C4-2B (cell line): Measurements from ENCODE around the gene DOCK9.

Source experiments
- ZFX ChIP-seq: fragments of 450-650 bp; IDR thresholded peaks from 2 replicates; pipeline ENCODE4 v1.6.1; 2017
- TF ChIP-seq, protein P1 (sequence below): fragments of 450-650 bp; conservative IDR thresholded peaks from 2 replicates; pipeline ENCODE4 v1.5.1; 2017; ENCODE audit warnings: mild to moderate bottlenecking

DNA sequence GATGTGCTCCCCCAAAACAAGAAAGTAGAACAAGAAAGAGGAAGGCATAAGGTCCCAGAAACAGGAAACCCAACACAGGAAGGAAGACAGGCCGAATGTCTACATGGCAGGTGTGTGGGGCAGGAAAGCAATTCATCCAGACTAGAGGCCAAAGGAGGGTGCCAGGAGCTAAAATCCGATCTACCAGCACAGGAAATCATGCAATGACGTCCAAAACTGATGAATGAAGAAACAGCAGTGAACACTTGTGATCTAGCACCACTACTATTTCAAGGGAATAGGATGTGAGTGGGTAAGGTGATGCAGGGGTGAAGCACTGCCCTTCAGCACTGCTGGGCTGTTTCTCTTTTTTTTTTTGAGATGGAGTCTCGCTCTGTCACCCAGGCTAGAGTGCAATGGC lies 59.1 kb downstream of the DOCK9 start:
- TF ChIP-seq, protein P1, sequence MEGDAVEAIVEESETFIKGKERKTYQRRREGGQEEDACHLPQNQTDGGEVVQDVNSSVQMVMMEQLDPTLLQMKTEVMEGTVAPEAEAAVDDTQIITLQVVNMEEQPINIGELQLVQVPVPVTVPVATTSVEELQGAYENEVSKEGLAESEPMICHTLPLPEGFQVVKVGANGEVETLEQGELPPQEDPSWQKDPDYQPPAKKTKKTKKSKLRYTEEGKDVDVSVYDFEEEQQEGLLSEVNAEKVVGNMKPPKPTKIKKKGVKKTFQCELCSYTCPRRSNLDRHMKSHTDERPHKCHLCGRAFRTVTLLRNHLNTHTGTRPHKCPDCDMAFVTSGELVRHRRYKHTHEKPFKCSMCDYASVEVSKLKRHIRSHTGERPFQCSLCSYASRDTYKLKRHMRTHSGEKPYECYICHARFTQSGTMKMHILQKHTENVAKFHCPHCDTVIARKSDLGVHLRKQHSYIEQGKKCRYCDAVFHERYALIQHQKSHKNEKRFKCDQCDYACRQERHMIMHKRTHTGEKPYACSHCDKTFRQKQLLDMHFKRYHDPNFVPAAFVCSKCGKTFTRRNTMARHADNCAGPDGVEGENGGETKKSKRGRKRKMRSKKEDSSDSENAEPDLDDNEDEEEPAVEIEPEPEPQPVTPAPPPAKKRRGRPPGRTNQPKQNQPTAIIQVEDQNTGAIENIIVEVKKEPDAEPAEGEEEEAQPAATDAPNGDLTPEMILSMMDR, result no peak
- TF ChIP-seq ZFX, result no peak
